ENCODE measurements around the gene GMDS.

GMDS gene

DNA sequence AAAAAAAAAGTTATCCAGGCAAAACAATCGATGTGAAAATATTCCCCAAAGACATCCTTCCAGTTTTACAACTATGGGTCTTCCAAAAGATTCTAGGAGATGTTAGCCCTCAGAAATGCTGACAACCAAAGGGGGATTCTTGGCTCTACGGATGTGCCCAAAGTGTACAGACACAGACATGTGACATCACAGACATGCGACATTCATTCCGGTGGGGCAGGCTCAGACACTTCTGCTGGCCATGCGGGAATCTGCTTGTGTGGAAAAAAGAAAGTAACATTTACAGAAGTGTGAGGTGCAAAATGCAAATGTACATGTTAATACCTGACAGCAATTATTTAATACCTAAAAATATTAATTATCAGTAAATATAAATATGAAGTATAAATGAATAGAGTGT, 367.1 kb downstream of the GMDS start:
- no peak for DNase-seq

DNA sequence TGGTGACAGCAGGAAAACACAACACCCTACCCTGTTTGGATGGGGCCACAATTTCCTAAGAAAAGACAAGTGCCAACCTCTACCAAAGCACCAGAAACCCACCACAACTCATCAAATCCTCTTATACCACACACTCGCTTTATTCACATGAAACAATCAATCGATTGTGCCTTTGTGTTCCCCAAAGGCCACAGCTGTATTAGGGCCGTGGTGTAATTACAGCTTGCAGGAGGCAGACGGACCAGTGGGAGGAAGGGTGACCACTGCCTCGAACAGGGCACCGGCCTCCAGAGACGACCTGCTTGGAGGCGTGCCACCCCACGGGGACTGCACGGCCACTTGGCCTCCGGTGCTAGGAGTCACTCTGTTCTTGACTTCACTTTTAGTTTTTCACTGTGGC, 371.6 kb downstream of the GMDS start:
- DNase-seq, result no peak

DNA sequence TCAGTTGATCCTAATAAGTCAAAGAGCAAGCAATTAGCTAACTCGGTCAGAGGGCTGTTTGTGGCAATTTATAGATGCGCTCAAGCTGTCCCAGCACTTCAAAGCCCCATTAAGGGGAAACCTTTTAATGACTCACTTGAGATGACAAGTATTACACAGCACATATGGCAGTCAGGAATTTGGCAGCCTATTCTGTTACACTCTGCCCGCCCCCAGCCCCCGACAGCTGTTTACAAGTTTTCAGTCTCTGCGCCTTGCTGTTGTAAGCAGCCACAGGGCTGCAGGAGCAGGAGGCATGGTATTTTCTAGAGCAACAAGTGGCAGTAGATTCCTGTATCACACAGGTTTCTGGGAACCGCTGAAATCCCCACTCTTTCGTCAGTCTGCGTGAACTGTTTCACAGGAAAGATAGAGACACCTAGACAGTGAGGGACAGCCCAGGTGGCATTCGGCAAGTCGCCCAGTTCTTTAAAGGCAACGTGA, 372.7 kb downstream of the GMDS start:
- no peak for DNase-seq

DNA sequence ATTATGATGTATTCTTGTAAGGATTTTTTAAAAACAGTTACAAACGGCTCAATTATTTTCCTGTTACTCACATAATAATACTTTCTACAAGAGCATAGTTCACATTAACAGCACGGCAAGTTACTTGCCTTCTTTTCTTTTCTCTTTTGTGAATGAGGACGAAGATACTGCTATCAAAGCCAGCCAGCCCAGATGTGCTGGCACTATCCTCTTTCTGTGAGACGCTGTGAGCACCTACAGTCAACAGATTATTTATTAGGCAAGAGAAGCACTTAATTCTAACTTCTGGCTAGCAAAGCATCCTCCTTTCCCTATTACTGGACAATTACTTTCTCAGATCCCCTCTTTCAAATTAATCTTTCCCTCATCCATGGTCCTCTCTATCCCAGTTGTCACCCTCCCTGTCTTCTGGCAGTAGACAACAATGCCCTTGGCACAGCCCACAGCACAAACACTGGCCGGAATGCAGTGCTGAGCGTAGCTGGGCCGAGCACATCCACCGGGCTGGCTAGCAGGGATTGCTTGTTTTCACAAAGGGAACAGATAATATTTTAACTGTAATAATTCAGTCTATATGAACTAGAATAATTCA, 373.6 kb downstream of the GMDS start:
- no peak for DNase-seq

DNA sequence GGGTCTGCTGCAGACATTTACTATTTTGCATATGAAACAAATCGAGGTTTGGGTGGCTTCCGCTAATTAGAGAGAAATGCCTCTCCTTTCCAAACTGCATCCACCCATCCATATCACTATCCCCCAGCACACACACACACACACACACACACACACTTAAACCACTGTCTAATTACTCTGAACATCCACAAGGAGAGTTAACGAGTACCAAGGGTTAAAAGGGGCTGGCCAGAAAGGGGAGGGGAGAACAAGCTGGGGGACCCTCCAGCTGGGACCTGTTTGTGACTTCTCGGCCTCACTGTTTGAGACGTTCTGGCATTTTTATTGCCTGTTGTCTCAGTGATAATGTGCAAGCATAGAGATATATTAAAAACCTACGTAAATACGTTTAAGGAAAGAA, 374.5 kb downstream of the GMDS start:
- DNase-seq, result no peak

DNA sequence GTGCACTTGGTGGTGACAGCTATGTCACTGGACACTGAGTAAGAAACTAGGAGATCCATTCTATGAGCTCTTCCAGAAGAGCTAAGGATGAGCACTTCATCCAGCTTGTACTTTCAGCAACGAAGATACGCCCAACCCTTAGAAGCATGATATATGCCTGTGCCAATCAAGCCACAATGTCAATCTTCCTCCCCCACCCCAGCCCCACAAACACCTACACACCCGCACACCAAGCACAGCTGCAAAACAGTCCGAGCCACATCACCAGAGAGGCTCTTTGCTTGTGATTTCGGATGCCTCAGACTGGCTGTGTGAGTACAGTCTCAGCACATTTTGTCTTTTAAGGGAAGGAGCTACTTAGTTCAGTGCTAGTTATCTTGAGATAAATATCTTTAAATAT, 375.2 kb downstream of the GMDS start:
- DNase-seq, result no peak

DNA sequence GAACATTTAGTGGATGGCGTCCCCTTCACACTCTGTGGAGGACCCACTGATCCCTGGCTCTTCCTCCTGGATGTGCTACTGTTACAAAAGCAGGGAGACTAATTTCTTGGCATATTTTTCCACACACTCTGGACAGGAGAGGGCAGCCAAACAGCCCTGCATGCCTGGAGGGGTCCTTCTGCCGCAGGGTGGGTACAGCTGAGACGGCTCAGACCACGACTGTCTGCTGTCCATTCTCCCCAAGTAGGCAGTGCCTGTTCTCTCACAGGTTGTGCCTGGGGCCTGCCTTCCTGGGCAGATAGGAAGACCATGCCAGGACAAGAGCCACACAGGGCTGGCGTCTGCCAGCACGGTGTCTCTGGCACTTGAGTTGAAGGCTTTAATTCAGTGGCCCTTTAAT, 375.6 kb downstream of the GMDS start:
- DNase-seq, result no peak

DNA sequence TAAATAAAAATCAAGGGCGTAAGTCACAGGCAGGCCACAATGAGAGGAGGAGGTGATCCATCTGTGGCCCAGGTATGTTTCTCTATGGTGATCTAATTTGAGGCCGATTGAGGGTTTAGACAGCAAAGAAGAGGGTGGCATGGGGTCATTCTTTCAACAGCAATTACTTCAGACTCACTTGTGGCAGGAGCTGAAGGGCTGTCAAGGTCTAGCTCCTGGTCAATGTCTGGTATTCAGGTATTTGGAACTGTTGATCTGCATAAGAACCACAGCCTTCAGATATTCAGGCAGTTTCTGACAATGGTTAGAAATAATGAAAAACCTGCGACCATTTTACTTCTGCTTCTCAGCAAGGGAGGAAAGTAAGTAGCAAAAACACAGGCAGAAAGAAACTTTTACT, 376.1 kb downstream of the GMDS start:
- DNase-seq, result no peak

DNA sequence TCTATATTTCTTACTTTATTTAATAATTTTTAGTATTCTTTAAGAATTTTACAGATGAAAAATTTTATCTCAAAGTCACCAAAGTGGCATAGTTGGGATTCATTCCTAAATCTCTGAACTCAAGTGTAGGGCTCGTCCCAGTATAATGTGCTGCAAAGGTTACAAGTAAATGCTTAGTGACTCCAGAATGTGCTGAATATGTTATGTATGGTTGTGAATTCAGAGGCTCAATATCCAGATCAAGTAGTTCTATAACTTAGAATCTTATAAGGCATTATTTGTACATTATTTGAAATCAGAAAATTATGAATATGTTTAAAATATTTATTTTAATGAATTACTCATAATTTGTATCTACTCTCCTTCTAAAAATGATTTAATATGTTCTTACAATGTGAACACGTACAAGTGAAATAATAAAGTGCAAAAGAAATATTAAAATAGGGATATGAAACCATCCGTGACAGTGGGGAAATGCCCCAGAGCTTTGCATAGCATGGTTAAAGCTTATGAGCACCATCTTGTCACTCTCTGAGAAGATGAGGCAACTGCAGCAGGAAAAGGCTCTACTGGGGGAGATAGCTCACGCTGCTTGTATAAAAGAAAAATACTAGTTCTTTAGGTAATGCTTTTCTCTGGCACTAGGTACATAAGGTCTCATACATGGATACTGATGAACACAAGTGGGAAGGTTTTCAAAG, 376.7 kb downstream of the GMDS start:
- DNase-seq, result no peak

DNA sequence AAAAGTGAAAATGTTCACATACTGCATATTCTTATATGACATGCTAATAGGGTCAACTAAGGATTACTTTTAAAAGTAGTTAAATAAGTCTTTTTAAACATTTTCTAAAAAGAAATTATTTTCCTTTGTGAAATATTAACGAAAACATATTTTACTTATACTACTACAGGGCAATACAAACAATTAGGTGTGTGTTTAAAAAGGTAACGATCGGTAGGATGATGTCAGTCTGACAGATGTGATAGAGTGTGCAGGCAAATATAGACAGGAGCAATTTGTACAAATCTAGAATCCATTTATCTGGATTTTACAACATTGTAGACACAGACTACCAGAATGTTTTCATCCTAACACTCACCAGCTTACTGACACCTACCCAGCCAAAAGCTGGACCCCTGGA, 378.2 kb downstream of the GMDS start:
- DNase-seq, result no peak

DNA sequence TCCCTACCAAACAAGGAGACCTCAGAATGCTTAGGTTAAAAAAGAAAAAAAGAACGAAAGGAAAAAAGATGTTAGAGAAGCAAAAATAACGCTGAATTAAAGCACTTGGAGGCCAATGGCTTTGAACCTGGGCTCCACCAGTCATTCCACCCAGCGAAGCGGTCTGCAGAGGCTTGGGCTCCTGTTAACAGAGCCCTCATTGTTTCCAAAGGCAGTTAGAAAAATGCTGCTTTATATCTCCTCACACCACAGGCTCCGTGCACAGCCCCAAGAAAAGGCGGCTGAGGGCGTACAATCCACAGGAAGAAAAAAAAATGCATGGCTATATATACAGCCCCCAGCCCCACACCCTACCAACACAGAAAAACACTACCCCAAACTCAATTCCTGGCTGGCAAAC, 379.8 kb downstream of the GMDS start:
- DNase-seq, result no peak

DNA sequence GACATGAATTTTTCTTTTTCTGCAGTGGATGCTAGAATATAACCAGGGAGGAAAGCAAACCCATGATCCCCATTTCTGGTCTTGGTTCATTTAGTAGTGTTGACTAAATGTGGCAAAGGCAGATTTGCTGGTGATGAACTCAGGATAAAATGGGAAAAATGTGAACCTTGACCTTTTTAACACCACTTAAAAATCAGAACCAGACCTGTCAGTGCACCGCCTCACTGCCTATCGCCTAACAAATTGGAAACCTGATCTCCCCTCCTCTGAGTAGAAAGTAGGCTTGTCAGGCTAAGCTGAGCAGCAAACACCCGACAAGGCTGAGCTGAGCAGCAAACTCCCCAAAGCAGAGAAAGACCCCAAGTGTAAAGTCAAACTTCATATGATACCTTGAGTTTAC, 380.9 kb downstream of the GMDS start:
- DNase-seq, result no peak

DNA sequence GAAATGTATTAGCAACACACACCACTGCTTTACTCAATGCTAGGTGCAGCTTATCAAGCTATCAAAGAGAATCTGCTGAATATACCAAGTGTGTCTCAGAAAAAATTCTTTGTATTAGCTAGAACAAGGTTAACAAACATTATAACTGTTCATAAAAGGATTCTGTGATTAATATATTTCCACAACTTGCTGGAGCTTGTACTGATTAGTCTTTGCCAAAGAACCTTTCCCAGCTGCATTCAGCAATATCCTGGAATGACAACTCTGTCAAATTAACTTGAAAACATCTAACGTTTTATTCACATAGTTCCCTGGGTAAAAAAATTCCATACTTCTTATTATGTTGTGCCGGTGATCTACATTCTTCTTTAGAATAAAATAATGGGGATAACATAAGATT, 383.0 kb downstream of the GMDS start:
- no peak for DNase-seq

DNA sequence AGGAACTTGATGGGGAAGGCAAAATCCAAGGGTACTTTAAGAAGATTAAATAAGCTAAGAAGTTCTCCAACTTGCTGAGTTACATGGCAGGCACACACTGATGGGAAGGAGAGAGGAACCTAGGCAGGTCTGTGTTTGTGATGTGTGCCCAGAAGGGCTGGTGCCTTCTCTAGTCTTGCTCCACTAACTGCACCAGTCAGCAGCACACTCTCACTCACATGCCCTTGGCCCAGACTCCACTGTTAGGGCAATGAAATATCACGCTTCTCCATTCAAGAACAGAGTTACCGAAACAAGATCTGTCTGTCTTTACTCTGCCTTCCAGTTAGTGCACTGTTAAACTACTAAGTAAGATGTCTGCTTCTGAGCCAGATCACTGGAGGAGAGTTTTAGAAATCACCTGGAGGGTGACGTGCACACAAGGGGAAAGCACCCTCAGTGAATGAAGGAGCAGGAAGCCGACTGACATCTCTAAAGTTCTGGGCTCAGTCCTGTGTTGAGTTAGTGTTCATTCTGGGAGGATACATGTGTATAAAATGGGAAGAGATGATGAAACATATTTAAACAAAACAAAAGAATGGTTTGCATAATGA, 384.6 kb downstream of the GMDS start:
- DNase-seq, result no peak

DNA sequence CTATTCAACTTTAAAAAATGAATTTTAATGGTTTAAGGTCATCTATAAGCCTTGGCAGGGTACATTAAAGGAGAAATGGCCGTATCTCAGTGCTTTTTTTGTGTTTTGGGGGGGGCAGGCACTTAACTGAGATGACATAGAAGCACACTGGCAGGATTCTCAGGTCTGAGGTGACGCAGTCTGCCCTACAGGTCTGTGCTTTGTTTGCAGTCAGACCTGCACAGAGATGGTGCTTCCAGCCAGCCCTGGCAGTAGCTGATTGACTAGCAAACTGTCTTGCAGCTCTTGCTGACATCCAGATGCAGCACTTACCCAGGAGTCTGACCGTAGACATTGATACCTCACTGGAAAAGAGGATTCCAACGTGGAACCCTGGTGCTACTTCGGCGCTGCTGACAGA, 386.5 kb downstream of the GMDS start:
- no peak for DNase-seq

DNA sequence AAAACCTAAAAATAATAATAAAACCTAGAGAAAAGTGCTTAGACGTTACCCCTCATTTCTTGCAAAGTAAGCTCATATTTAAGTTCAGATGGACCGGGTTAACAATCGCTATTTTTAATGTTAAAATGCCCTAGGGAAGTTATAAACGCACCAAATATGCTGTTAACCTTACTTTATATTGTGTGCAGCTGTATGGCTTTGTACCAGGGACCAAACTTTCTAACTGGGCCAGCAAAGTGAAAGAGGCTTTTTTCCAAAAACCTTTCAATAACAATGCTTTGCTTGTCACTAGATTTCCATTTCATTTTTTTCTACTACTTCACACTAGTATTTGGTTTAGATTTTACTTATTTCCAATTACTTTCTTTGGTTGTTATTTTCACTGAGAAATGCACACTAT, 387.2 kb downstream of the GMDS start:
- no peak for DNase-seq

DNA sequence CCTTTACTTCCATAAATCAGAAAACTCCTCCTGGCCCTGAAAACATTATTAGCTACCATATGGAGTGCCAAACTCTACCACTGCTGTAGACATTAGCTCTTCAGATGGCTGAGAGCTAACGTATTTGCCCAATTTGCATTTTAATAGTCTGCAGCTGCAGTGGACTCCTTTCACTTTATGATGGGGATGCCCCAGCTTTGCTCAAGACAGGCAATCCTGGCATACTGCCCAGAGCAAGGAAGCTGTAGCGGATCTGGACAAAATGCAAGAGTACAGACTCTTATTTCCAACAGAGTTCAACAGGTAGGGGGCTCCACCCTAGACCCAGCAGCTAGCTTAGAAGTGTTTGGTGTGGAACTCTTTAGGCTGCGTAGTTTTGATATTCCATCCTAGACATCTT, 389.0 kb downstream of the GMDS start:
- no peak for DNase-seq

DNA sequence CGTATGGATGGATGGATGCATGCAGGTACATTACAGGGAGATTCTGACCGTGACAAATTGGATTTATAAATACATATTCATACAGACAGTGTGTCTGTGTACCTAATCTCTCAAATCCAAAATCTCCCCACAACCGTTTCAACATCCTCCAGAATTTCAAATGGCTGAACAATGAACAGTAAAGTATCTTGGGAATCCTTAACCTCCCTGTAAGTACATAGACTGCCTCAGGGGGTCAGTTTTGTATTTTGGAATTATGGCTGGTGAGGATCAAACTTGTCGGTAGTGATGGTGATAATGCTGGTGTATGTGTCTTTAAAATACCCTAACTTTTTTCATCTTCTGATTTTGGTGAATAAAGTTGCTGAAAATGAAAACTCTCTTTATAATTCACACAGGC, 389.5 kb downstream of the GMDS start:
- no peak for DNase-seq

DNA sequence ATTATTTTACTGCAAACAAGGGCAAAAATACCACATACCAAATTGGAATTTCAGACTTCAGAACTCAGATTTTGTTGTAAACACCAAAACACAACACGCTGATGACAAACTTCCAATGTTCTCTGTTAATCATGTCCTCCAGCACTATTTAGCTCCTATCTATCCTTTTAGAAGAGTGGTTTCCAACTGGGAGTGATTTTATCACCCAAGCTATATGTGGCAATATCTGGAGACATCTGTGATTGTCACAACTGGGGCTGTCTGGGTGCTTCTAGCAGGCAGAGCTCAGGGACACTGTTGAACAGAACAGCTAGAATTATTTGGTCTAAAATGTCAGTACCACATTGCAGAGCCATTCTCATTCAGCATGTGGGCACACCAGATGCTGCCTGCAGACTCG, 391.1 kb downstream of the GMDS start:
- no peak for DNase-seq

DNA sequence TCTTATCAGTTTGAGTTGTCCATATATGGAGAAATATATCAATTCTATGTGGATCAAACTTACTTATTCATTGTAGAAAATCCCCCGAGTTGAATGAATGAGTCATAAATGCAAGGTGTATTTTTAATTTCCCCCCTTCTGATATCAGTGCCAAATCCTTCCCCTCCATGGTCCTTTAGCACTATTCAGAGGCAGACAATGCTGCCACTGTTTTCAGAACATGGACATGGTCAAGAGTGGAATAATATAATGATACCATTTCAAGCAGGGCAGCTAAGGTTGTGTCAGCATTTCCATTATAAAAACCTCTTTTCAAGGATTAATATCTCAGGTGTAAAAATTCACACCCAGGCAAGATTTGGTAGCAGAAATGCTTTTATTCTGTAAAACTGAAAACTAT, 391.6 kb downstream of the GMDS start:
- no peak for DNase-seq

DNA sequence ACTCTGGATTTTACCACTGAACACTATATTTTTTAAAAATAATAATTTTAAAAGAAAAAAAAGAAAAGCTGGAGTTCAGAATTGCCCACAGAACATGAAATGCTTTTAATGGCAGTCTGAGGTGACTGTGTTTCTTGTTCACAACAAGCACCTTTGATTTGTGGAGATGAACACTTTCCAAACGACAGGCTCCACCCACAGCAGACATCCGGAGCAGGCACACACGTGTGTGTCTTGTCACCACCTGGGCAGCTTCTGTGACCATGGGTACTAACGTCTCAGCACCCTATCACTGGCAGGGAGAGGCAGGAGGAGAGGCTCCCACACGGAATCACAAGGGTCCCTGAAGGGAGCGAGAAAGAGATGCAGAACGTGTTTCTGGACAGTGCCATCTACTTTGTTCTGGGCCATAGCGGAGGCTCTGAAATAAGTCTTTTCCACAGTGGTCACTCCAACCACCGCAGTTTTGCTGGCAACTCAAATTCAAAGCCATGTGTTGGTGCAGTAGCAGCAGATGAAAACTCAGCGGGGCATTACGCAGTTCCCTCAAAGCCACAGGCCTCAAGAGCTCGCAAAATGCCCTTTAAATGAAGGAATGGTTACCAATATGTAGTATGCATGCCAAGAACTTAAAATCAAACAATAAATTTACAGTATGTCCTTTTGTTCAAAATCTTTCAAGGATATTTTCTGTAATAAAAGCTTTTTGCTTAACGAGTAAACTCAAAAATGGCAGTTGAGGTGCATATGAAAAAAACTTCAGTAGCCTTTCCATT, 393.5 kb downstream of the GMDS start:
- no peak for DNase-seq

DNA sequence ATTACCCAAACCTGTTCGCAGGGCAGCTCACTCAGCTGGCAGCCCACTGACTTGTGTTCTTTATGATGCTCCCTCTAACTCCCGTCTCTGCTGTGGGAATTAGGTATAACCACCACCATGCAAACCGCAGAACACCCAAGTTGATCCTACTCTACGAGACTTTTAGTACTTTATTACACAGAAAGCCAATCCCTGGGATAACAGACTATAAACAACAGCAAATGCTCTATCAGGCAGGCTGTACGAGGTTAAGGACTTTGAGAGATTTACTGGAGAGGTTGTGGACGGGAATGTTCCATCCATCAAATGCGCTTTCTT, 394.6 kb downstream of the GMDS start:
- DNase-seq, result no peak

DNA sequence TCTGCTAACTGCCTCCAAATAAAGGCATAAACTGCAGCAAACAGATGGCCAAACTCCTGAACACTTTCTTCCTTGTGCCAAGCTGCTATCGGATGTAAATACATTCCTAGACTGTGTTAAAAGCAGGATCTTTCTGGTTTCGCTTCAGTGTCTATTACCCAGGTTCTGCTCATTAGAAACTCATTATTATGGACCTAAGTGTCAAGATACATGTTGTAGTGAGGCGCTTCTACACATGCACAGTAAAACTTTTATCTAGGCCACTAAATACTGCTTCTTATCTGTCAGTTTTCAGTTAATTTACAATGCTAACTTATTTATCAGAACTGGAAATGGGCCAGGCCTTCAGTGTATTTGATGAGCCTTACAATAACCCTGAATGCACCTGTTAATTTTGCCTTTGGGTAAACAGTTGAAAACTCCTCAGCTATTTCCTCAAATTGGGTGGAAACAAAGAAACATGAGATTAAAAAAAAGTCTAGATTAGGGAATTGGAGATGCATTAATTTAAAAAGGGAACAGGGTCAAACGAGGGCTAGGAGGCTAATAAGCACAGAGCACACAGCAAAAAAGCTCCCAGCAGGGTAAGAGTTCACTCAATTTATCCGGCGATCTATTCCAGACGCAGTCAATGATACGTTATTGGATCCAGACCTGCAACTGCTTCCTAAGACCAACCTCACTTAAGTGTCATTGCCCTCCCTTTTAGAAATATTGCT, 395.1 kb downstream of the GMDS start:
- DNase-seq, result no peak

All from 8988T (cell line).